ENCODE measurements around the gene HRNR. TPM values are rescaled to one million over a fixed set of nuclear protein-coding genes. Genes with fewer than 3 reads are reported as not detected.
"Not testable (repeated sequence)": the region's sequence is repeated elsewhere in the genome, so short reads cannot be mapped to it uniquely, and the experiment has no call there.

The HRNR gene
- polyA plus RNA-seq: 0.12 TPM
- long read RNA-seq, donor 1: 0 reads
- long read RNA-seq, donor 2: 0 reads
- long read RNA-seq, donor 3: 0 reads
- long read RNA-seq, donor 4: 0 reads
- long read RNA-seq, donor 5: 0 reads
- long read RNA-seq, donor 6: 0 reads
- long read RNA-seq, donor 7: 0 reads
- long read RNA-seq, donor 8: 0 reads
- long read RNA-seq, donor 9: 0 reads
- long read RNA-seq, donor 10: 0 reads
- long read RNA-seq, donor 11: 0 reads

GRCh38 chr1:152224093-152224492 is at the start of gene HRNR:
TSS of gene HRNR (minus strand) at chr1:152224193. CDS start at chr1:152223253, 940 bp downstream.
- H3K27ac ChIP-seq (ENCODE audit: low read length): no peak within 1 kb of the TSS
- WGBS (ENCODE audit: insufficient coverage, low lambda C conversion rate): no CpG with 5 or more reads among the region's 2 CpGs
- H3K9me3 ChIP-seq (ENCODE audit: control insufficient read depth, low read depth, low read length): peaks cover 7% of the 10 kb centered on the region
- no peaks in the 10 kb centered on the region for H3K36me3 ChIP-seq (ENCODE audit: control insufficient read depth, insufficient read depth, low read length)
- H3K4me1 ChIP-seq (ENCODE audit: control insufficient read depth, insufficient read depth, low read length): no peaks in the 10 kb centered on the region
- no peak within 1 kb of the TSS for H3K4me3 ChIP-seq (ENCODE audit: low read length)
- no peaks in the 10 kb centered on the region for H3K27me3 ChIP-seq (ENCODE audit: control insufficient read depth, insufficient read depth, low read length)
- no peak for DNase-seq

DNA sequence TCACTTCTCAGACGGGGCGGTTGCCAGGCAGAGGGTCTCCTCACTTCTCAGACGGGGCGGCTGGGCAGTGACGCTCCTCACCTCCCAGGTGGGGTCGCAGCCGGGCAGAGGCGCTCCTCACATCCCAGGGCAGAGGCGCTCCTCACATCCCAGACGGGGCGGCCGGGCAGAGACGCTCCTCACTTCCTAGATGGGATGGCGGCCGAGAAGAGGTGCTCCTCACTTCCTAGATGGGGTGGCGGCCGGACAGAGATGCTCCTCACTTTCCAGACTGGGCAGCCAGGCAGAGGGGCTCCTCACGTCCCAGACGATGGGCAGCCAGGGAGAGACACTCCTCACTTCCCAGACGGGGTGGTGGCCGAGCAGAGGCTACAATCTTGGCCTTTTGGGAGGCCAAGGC is 32.4 kb upstream of the HRNR start:
- WGBS (ENCODE audit: insufficient coverage, low lambda C conversion rate): no CpG with 5 or more reads among the region's 21 CpGs
- H3K36me3 ChIP-seq (ENCODE audit: control insufficient read depth, insufficient read depth, low read length); H3K4me1 ChIP-seq (ENCODE audit: control insufficient read depth, insufficient read depth, low read length); DNase-seq; H3K9me3 ChIP-seq (ENCODE audit: control insufficient read depth, low read depth, low read length); H3K4me3 ChIP-seq (ENCODE audit: low read length); H3K27ac ChIP-seq (ENCODE audit: low read length); H3K27me3 ChIP-seq (ENCODE audit: control insufficient read depth, insufficient read depth, low read length): not testable (repeated sequence)

- no CpG with 5 or more reads among the region's 4 CpGs for WGBS (ENCODE audit: insufficient coverage, low lambda C conversion rate)
- Histone ChIP-seq H3K9me3 (ENCODE audit: control insufficient read depth, low read depth, low read length) (peaks cover 4% of the 10 kb centered on the region), H3K27ac (ENCODE audit: low read length) (no peak overlapping the region), H3K4me1 (ENCODE audit: control insufficient read depth, insufficient read depth, low read length) (no peaks in the 10 kb centered on the region), H3K36me3 (ENCODE audit: control insufficient read depth, insufficient read depth, low read length) (no peaks in the 10 kb centered on the region), H3K27me3 (ENCODE audit: control insufficient read depth, insufficient read depth, low read length) (no peaks in the 10 kb centered on the region), H3K4me3 (ENCODE audit: low read length) (no peak overlapping the region)
- DNase-seq: no peak
Measured at GRCh38 chr1:152252157-152252556, 28.2 kb upstream of the HRNR start.

DNA sequence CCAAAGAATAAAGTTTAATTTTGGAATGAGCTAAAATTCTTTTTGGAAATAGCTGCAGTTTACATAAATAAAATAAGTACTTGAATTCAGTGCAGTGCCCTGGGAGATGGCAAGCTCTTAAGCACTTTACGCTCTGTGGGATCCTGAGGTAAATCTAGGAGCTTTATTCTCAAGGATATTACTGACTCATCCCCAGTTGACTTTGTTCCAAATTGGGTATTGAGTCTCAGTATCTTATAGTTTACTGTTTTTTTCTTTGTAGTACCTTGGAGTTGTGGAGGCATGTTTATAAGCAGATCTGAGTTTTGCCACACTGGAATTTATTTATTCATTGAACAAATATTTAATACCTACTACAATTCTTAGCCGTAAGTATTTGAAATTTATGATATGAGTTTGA is 27.4 kb upstream of the HRNR start:
- DNase-seq: no peak
- no peaks in the 10 kb centered on the region for H3K9me3 ChIP-seq (ENCODE audit: control insufficient read depth, low read depth, low read length)
- H3K27ac ChIP-seq (ENCODE audit: low read length): no peak overlapping the region
- no peaks in the 10 kb centered on the region for H3K27me3 ChIP-seq (ENCODE audit: control insufficient read depth, insufficient read depth, low read length)
- 100% methylated on average over 1 of the region's 2 CpGs for WGBS (ENCODE audit: insufficient coverage, low lambda C conversion rate)
- no peak overlapping the region for H3K4me3 ChIP-seq (ENCODE audit: low read length)
- no peaks in the 10 kb centered on the region for H3K36me3 ChIP-seq (ENCODE audit: control insufficient read depth, insufficient read depth, low read length)
- H3K4me1 ChIP-seq (ENCODE audit: control insufficient read depth, insufficient read depth, low read length): no peaks in the 10 kb centered on the region

DNA sequence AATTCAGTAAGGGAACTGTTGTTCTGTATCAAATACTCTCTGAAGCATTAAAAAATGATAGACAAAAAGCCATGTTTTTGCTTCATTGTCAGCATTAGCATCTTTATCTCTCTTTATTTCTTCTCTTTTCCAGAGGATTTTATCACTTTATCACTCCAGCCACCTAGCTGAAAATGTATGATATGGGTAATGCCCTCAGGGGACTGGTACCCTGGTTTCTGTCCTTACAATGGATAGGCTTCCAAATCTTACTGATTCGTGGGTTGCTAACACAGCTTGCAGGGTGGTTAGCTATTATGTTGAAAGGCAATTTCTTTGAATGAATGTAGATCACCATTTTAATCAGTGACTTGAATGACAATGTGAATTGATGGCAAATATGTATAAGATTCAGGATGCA is 23.3 kb upstream of the HRNR start:
- WGBS (ENCODE audit: insufficient coverage, low lambda C conversion rate): 100% methylated on average over 1 of the region's 1 CpG
- Histone ChIP-seq H3K27ac (ENCODE audit: low read length) (no peak overlapping the region), H3K9me3 (ENCODE audit: control insufficient read depth, low read depth, low read length) (no peaks in the 10 kb centered on the region), H3K36me3 (ENCODE audit: control insufficient read depth, insufficient read depth, low read length) (no peaks in the 10 kb centered on the region), H3K27me3 (ENCODE audit: control insufficient read depth, insufficient read depth, low read length) (no peaks in the 10 kb centered on the region), H3K4me1 (ENCODE audit: control insufficient read depth, insufficient read depth, low read length) (no peaks in the 10 kb centered on the region), H3K4me3 (ENCODE audit: low read length) (no peak overlapping the region)
- DNase-seq: no peak

DNA sequence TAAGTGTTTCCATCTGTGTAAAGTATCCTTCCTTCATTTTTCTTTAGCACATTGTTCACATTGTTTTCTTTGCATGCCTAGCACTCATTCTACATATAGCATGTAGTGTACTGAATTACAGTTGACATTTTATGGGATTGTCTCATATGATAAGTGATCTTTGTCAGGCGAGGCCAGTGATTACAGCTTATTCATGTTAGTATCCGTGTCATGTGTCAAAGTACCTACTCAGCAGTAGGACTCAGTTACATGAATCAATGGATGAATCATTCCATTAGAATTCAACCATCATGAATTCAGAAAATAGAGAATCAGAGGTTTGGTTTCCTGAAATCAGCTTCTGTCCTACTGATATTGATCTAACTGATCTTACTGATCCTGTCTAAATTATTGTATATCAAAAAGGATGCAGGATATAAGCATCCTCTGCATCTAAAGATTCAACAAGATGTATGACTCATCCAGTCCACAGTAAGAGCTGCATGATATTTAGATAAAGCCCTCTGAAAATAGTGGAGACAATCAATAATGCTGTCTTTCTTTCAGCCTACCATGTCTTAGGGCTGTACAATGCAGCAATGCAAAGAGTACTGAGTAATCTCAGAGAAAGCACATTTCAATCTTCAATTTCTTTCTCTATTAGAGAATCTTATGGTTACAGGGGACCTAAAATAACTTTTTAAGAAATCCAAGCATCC is 20.7 kb upstream of the HRNR start:
- Histone ChIP-seq H3K27me3 (ENCODE audit: control insufficient read depth, insufficient read depth, low read length) (no peaks in the 10 kb centered on the region), H3K27ac (ENCODE audit: low read length) (no peak overlapping the region), H3K36me3 (ENCODE audit: control insufficient read depth, insufficient read depth, low read length) (no peaks in the 10 kb centered on the region), H3K4me3 (ENCODE audit: low read length) (no peak overlapping the region), H3K4me1 (ENCODE audit: control insufficient read depth, insufficient read depth, low read length) (no peaks in the 10 kb centered on the region), H3K9me3 (ENCODE audit: control insufficient read depth, low read depth, low read length) (no peaks in the 10 kb centered on the region)
- no CpG with 5 or more reads among the region's 2 CpGs for WGBS (ENCODE audit: insufficient coverage, low lambda C conversion rate)
- no peak for DNase-seq

DNA sequence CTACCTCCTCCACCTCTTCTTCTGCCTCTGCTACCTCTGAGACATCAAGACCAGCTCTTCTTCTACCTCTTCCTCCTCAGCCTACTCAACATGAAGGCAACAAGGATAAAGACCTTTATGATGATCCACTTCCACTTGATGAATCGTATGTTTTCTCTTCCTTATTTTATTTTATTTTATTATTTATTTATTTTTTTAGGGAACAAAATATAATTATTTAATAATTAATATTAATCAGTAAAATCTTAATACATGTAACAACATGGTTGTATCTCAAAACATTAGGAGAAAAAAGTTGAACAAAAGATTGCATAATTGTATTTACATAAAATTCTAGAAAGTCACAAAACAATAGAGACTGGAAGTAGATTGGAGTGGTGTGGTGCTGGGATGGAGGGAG is 13.1 kb upstream of the HRNR start:
- no peaks in the 10 kb centered on the region for H3K36me3 ChIP-seq (ENCODE audit: control insufficient read depth, insufficient read depth, low read length)
- WGBS (ENCODE audit: insufficient coverage, low lambda C conversion rate): 100% methylated on average over 1 of the region's 1 CpG
- no peaks in the 10 kb centered on the region for H3K27me3 ChIP-seq (ENCODE audit: control insufficient read depth, insufficient read depth, low read length)
- H3K9me3 ChIP-seq (ENCODE audit: control insufficient read depth, low read depth, low read length): no peaks in the 10 kb centered on the region
- no peak overlapping the region for H3K4me3 ChIP-seq (ENCODE audit: low read length)
- no peak for DNase-seq
- no peaks in the 10 kb centered on the region for H3K4me1 ChIP-seq (ENCODE audit: control insufficient read depth, insufficient read depth, low read length)
- H3K27ac ChIP-seq (ENCODE audit: low read length): no peak overlapping the region

DNA sequence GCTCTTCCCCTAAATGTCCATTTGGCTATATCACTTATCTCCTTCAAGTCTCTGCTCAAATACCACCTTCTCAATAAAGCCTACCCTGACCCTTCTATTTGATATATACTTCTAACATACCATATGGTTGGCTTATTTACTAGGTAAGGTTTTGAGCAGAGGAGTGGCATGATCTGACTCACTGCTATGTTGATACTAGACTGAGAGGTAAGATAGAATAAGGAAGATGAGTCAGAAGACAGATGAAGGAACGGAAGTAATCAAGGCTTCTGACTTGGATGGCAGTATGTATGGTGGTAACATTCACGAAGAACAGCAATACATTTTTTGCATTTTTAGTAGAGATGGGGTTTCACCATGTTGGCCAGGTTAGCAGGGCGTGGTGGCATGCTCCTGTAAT is 4.8 kb upstream of the HRNR start:
- Histone ChIP-seq H3K27ac (ENCODE audit: low read length) (no peak overlapping the region), H3K36me3 (ENCODE audit: control insufficient read depth, insufficient read depth, low read length) (no peaks in the 10 kb centered on the region), H3K4me3 (ENCODE audit: low read length) (no peak overlapping the region), H3K4me1 (ENCODE audit: control insufficient read depth, insufficient read depth, low read length) (no peaks in the 10 kb centered on the region), H3K27me3 (ENCODE audit: control insufficient read depth, insufficient read depth, low read length) (no peaks in the 10 kb centered on the region), H3K9me3 (ENCODE audit: control insufficient read depth, low read depth, low read length) (no peaks in the 10 kb centered on the region)
- 40% methylated on average over 1 of the region's 3 CpGs for WGBS (ENCODE audit: insufficient coverage, low lambda C conversion rate)
- DNase-seq: no peak

DNA sequence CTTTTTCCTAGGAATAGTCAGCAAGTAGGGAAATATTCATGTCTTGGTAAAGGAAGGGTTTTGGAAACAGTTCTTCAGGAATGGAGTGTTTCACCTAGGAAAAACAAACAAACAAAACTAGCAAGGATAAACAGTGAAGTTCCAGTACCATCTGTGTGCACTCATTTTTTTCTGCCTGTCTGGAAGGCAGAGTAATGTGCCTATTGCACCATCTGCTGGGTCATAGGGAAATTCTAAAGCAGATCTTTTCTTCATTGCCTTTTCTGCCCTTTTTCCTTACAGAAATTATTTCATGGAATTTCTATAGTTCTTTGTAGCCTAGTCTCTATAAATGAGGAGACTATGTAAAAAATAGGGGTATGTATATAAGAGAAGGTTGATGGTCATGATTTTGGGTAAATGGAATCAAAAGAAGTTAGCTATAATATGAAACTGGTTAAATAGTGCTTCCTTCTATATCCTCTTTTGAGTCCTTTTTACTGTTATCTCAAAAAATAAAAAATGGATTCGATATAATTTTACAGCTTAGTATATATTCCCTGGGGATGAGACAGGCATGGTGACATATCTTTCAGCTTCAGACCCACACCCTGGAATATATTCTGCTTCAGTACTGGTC is 3.4 kb upstream of the HRNR start:
- WGBS (ENCODE audit: insufficient coverage, low lambda C conversion rate): 100% methylated on average over 1 of the region's 1 CpG
- H3K4me1 ChIP-seq (ENCODE audit: control insufficient read depth, insufficient read depth, low read length): no peaks in the 10 kb centered on the region

DNA sequence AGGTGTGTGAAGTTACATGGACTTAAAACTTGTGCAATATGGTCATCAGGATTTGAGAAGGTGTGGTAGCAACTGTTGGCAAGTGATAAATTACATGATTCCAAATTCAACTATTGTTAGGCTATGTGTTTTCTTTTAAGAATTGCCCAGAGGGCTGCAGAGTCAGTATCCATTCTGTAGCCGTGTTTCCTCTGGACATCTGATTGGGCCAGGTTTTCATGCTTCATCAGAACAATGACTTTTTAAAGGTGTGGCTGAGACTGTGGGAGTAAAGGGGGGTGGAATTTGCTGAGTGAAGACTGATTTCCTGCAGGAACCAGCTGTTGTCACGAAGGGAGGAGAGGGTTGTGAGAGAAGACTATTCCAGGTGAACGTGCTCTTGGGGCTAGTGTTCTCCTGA is 1.7 kb upstream of the HRNR start:
- H3K27ac ChIP-seq (ENCODE audit: low read length): no peak overlapping the region
- no peaks in the 10 kb centered on the region for H3K4me1 ChIP-seq (ENCODE audit: control insufficient read depth, insufficient read depth, low read length)
- no peak overlapping the region for H3K4me3 ChIP-seq (ENCODE audit: low read length)
- DNase-seq: no peak
- H3K36me3 ChIP-seq (ENCODE audit: control insufficient read depth, insufficient read depth, low read length): no peaks in the 10 kb centered on the region
- no peaks in the 10 kb centered on the region for H3K9me3 ChIP-seq (ENCODE audit: control insufficient read depth, low read depth, low read length)
- 67% methylated on average over 1 of the region's 3 CpGs for WGBS (ENCODE audit: insufficient coverage, low lambda C conversion rate)
- H3K27me3 ChIP-seq (ENCODE audit: control insufficient read depth, insufficient read depth, low read length): no peaks in the 10 kb centered on the region

More for the DNA sequence above, 3.4 kb upstream of the HRNR start:
- Histone ChIP-seq H3K36me3 (ENCODE audit: control insufficient read depth, insufficient read depth, low read length) (no peaks in the 10 kb centered on the region), H3K4me3 (ENCODE audit: low read length) (no peak overlapping the region), H3K27ac (ENCODE audit: low read length) (no peak overlapping the region), H3K27me3 (ENCODE audit: control insufficient read depth, insufficient read depth, low read length) (no peaks in the 10 kb centered on the region), H3K9me3 (ENCODE audit: control insufficient read depth, low read depth, low read length) (no peaks in the 10 kb centered on the region)
- DNase-seq: no peak

All from large intestine (tissue), 12 donors.